Cardiac muscle cell (in vitro differentiated cells and primary cell): ENCODE results near the gene HSPA4L. TPM values are rescaled to one million over a fixed set of nuclear protein-coding genes. Genes with fewer than 3 reads are reported as not detected.

Source experiments
- DNase-seq, 2 donors: peaks; one replicate each; pipeline versions ENCODE4 v3.0.0 to v3.0.0-alpha.2; 2010 to 2017; ENCODE audit warnings: low read depth in 1 of 2, low spot score in 1 of 2
- H3K27ac ChIP-seq: fragments of 200-600 bp; sonication (generic); 2 replicates; pipeline ENCODE4 v1.5.1; 2016
- H3K27me3 ChIP-seq: fragments of 200-600 bp; sonication (generic); 2 replicates; pipeline ENCODE4 v1.6.0; 2016; ENCODE audit warnings: control low read depth
- H3K36me3 ChIP-seq: fragments of 200-600 bp; sonication (generic); 2 replicates; pipeline ENCODE4 v1.5.1; 2016; ENCODE audit warnings: control low read depth
- H3K4me1 ChIP-seq: fragments of 200-600 bp; sonication (generic); 2 replicates; pipeline ENCODE4 v1.8.1; 2017; ENCODE audit warnings: low read depth, mild to moderate bottlenecking, mixed run types
- H3K4me3 ChIP-seq: fragments of 200-600 bp; sonication (generic); 2 replicates; pipeline ENCODE4 v1.5.1; 2016; ENCODE audit warnings: mild to moderate bottlenecking
- H3K9me3 ChIP-seq: fragments of 200-600 bp; sonication (generic); 2 replicates; pipeline ENCODE4 v1.5.1; 2017; ENCODE audit warnings: low read depth, mild to moderate bottlenecking, control low read depth
- CTCF ChIP-seq: IDR thresholded peaks from 2 replicates; pipeline ENCODE4 v1.5.1; 2012; ENCODE audit warnings: low read depth, mild to moderate bottlenecking, low read length
- polyA plus RNA-seq: library from polyadenylated mRNA; unstranded; fragments of >200 nt; fragmentation: Nextera tagmentation; extraction: Ambion mirVana; gene quantifications from 2 replicates; pipeline ENCODE4 v1.2.1, GENCODE V29; 2016
- total RNA-seq: library from RNA; depleted of rRNA; stranded (reverse); fragments of >200 nt; gene quantifications from 2 replicates; pipeline ENCODE4 v1.2.3, GENCODE V29; 2016

The HSPA4L gene
- 2.2 and 2.4 TPM in 2 replicates for total RNA-seq
- polyA plus RNA-seq = 2.6 and 4.3 TPM in 2 replicates

- H3K9me3 ChIP-seq = no peaks in the 10 kb centered on the region
- peaks cover 27% of the 10 kb centered on the region for H3K27me3 ChIP-seq
- peaks cover 13% of the 10 kb centered on the region for H3K4me1 ChIP-seq
- no peaks in the 10 kb centered on the region for H3K36me3 ChIP-seq
- TF ChIP-seq CTCF = peak; percentile 40
- peak in 1 of 2 donors; percentile 90 for DNase-seq
- peak within 1 kb of the TSS; percentile 55 for H3K4me3 ChIP-seq
- no peak within 1 kb of the TSS for H3K27ac ChIP-seq
Measured at GRCh38 chr4:127782275-127783025, at the start of gene HSPA4L. Gene HSPA4L, plus strand, starts transcription at chr4:127782322. Its CDS starts 229 bp downstream, at chr4:127782551.

- peak; percentile 60 for TF ChIP-seq CTCF
- Histone ChIP-seq H3K36me3 (no peaks in the 10 kb centered on the region), H3K27ac (no peak overlapping the region), H3K4me1 (no peaks in the 10 kb centered on the region), H3K9me3 (no peaks in the 10 kb centered on the region), H3K4me3 (no peak overlapping the region), H3K27me3 (no peaks in the 10 kb centered on the region)
- DNase-seq = peak; percentile 52 to 65
Measured at GRCh38 chr4:127732623-127733328, 49.3 kb upstream of the HSPA4L start.

- no peak for DNase-seq
- Histone ChIP-seq H3K9me3 (no peaks in the 10 kb centered on the region), H3K36me3 (no peaks in the 10 kb centered on the region), H3K27me3 (no peaks in the 10 kb centered on the region), H3K27ac (no peak overlapping the region), H3K4me1 (no peaks in the 10 kb centered on the region), H3K4me3 (no peak overlapping the region)
- TF ChIP-seq CTCF = no peak
Measured at GRCh38 chr4:127734976-127735375, 47.1 kb upstream of the HSPA4L start.

GRCh38 chr4:127737295-127737694, 44.8 kb upstream of the HSPA4L start:
- Histone ChIP-seq H3K27ac (no peak overlapping the region), H3K4me1 (no peaks in the 10 kb centered on the region), H3K4me3 (no peak overlapping the region), H3K9me3 (no peaks in the 10 kb centered on the region), H3K36me3 (no peaks in the 10 kb centered on the region), H3K27me3 (no peaks in the 10 kb centered on the region)
- TF ChIP-seq CTCF = no peak
- DNase-seq = no peak

GRCh38 chr4:127741247-127741646, 40.9 kb upstream of the HSPA4L start:
- Histone ChIP-seq H3K27me3 (no peaks in the 10 kb centered on the region), H3K36me3 (no peaks in the 10 kb centered on the region), H3K4me1 (no peaks in the 10 kb centered on the region), H3K4me3 (no peak overlapping the region), H3K9me3 (no peaks in the 10 kb centered on the region), H3K27ac (no peak overlapping the region)
- DNase-seq = no peak
- no peak for TF ChIP-seq CTCF
